Sciatic nerve (tissue), 2 donors: ENCODE results near the gene CLIC3. TPM values are rescaled to one million over a fixed set of nuclear protein-coding genes. Genes with fewer than 3 reads are reported as not detected.

ENCODE experiments used
- ATAC-seq: fragments of 200-7000 bp; cut with Tn5 transposase; one replicate; pipeline ENCODE4 v1.9.1; 2020; ENCODE audit warnings: mild to moderate bottlenecking, moderate library complexity
- DNase-seq: peaks from one replicate; pipeline ENCODE4 v3.0.0-alpha.2; 2020; ENCODE audit warnings: low spot score
- intact Hi-C: fragments of 100-400 bp; cut with DNase I; formaldehyde crosslinking; loops from one replicate; pipeline ENCODE4 v1.14.2; 2022
- total RNA-seq: library from RNA; stranded (reverse); fragmentation: NEBNext Ultra II Directional; extraction: Animal tissue kit (Norgen Biotek cat#: 25700); gene quantifications from one replicate; pipeline ENCODE4 v1.2.1, GENCODE V29; 2021
- donor health status: DM: no; HTN: no; CAD: no.
- donor health status: DM: no; HTN: no; CAD: no.

The CLIC3 gene
- total RNA-seq, 1 donor from 2014 or later, result 11.3 TPM

DNA sequence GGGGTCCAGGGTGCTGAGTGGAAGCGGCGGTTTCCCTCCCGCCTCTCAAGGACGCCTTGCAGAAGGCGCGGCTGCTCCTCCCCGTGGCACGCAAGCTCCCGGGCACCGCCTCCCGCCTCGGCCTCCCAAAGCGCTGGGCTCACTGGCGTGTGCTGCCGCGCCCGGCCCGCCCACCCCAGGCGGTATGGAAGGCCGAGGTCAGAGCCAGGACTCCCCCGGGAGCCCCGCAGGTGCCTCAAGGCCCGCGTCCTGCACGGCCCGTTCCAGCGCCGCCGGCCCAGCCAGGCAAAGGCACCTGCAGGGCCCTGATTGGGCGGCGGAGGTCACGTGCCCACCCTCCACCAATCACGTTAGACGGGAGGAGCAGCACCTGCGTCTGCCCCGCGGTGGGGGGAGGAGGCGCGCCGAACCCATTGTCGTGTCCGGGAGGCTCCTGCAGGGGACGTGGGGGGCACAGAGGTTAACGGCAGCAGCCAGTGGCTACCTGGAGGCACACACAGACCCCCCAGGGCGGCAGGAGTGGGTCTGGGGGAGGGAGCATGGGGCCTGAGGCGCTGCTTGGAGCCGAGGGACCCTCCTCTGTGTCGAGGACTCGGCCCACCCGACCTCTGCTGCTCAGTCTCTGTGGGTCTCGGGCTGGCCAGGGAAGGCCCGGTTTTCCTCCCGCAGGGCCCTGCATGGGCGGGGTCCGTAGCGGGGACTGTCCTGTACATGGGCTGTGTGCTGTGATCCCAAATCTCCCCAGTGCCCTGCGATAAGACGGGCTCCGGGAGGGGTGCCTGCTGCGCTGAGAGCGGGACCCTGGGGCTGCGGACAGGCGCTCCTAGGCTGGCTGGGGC is 46.3 kb downstream of the CLIC3 start:
- ATAC-seq (peak; percentile 85), DNase-seq (peak; percentile 97)
- intact Hi-C loops, result loop anchor here (5.0 kb wide), 1 partner anchor 87 kb away; no protein-coding TSS in a partner anchor

- ATAC-seq (no peak), DNase-seq (no peak)
- intact Hi-C loops, result loop anchor here (5.0 kb wide), 1 partner anchor 88 kb away; no protein-coding TSS in a partner anchor
These were observed 47.0 kb downstream of the CLIC3 start for GRCh38 chr9:136949239-136949816.

- intact Hi-C loops, result loop anchor here (5.0 kb wide), 1 partner anchor 89 kb away; no protein-coding TSS in a partner anchor
- ATAC-seq (peak; percentile 36), DNase-seq (no peak)
These were observed 48.3 kb downstream of the CLIC3 start for GRCh38 chr9:136947955-136948510.

- DNase-seq (no peak), ATAC-seq (no peak)
- intact Hi-C loops, result loop anchor here (5.0 kb wide), 1 partner anchor 90 kb away; no protein-coding TSS in a partner anchor
These were observed 49.1 kb downstream of the CLIC3 start for GRCh38 chr9:136947028-136947891.

GRCh38 chr9:136946228-136947027 is 49.9 kb downstream of the CLIC3 start:
- intact Hi-C loops, result loop anchor here (5.0 kb wide), 1 partner anchor 91 kb away; no protein-coding TSS in a partner anchor
- ATAC-seq (no peak), DNase-seq (no peak)

DNA sequence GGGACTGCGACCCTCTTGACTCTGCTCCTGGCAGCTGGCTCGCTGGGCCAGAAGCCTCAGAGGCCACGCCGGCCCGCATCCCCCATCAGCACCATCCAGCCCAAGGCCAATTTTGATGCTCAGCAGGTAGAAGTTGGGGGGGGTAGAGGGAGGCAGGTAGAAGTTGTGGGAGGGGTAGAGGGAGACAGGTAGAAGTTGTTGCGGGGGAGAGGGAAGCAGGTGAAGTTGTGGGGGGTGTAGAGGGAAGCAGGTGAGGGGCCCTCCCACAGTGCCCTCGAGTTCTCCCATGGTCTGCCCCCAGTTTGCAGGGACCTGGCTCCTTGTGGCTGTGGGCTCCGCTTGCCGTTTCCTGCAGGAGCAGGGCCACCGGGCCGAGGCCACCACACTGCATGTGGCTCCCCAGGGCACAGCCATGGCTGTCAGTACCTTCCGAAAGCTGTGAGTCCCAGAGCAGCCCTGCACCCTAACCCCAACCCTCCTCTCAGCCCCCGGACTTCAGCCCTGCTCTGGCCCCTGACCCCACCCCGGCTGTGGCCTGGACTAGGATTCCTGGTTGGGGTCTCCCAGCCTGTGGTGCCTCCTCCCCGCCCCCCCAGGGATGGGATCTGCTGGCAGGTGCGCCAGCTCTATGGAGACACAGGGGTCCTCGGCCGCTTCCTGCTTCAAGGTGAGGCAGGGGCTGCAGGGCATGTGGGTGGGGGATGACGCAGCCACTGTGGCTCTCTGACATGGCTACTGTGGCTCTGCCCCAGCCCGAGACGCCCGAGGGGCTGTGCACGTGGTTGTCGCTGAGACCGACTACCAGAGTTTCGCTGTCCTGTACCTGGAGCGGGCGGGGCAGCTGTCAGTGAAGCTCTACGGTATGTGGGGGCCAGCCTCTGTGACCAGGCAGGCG is 50.8 kb downstream of the CLIC3 start:
- intact Hi-C loops, result loop anchor here (5.0 kb wide), 1 partner anchor 92 kb away; no protein-coding TSS in a partner anchor
- no peak for DNase-seq
- ATAC-seq, result no peak

Other genes with a start within 250 kb of the CLIC3 start
- 7.0 TPM for gene LCN6, start 248.0 kb downstream of the CLIC3 start, total RNA-seq
- not detected for gene LCN8, start 238.3 kb downstream of the CLIC3 start, total RNA-seq
- gene LCN15, start 232.1 kb downstream of the CLIC3 start, total RNA-seq, result not detected
- 37.8 TPM for gene TMEM141, start 205.2 kb downstream of the CLIC3 start, total RNA-seq
- 2.5 TPM for gene CCDC183, start 200.2 kb downstream of the CLIC3 start, total RNA-seq
- gene RABL6, start 188.6 kb downstream of the CLIC3 start, total RNA-seq, result 46.9 TPM
- 3.1 TPM for gene AJM1, start 154.1 kb downstream of the CLIC3 start, total RNA-seq
- 76.4 TPM for gene PHPT1, start 147.2 kb downstream of the CLIC3 start, total RNA-seq
- 3.0 TPM for gene MAMDC4, start 144.2 kb downstream of the CLIC3 start, total RNA-seq
- 201 TPM for gene EDF1, start 130.3 kb downstream of the CLIC3 start, total RNA-seq
- 17.0 TPM for gene TRAF2, start 110.1 kb downstream of the CLIC3 start, total RNA-seq
- 59.9 TPM for gene FBXW5, start 51.8 kb downstream of the CLIC3 start, total RNA-seq
- not detected for gene C8G, start 51.3 kb downstream of the CLIC3 start, total RNA-seq
- 8.6 TPM for gene LCN12, start 44.3 kb downstream of the CLIC3 start, total RNA-seq
- gene PTGDS, start 19.1 kb downstream of the CLIC3 start, total RNA-seq, result 1,668 TPM
- gene LCNL1, start 13.6 kb downstream of the CLIC3 start, total RNA-seq, result 4.1 TPM
- gene PAXX, start 4.1 kb downstream of the CLIC3 start, total RNA-seq, result 46.6 TPM
- 298 TPM for gene ABCA2, start 31.7 kb upstream of the CLIC3 start, total RNA-seq
- gene FUT7, start 35.5 kb upstream of the CLIC3 start, total RNA-seq, result 0.18 TPM
- 157 TPM for gene NPDC1, start 49.6 kb upstream of the CLIC3 start, total RNA-seq
- 24.3 TPM for gene ENTPD2, start 57.5 kb upstream of the CLIC3 start, total RNA-seq
- gene SAPCD2, start 74.0 kb upstream of the CLIC3 start, total RNA-seq, result 0.36 TPM
- 18.3 TPM for gene UAP1L1, start 80.9 kb upstream of the CLIC3 start, total RNA-seq
- 48.3 TPM for gene MAN1B1, start 90.4 kb upstream of the CLIC3 start, total RNA-seq
- gene DPP7, start 118.2 kb upstream of the CLIC3 start, total RNA-seq, result 127 TPM
- not detected for gene GRIN1, start 142.6 kb upstream of the CLIC3 start, total RNA-seq
- not detected for gene LRRC26, start 173.5 kb upstream of the CLIC3 start, total RNA-seq
- gene TMEM210, start 175.5 kb upstream of the CLIC3 start, total RNA-seq, result not detected
- gene ANAPC2, start 192.0 kb upstream of the CLIC3 start, total RNA-seq, result 52.8 TPM
- gene SSNA1, start 192.1 kb upstream of the CLIC3 start, total RNA-seq, result 27.6 TPM
- 8.8 TPM for gene TPRN, start 204.2 kb upstream of the CLIC3 start, total RNA-seq
- gene TMEM203, start 209.1 kb upstream of the CLIC3 start, total RNA-seq, result 25.6 TPM
- 16.5 TPM for gene NDOR1, start 209.1 kb upstream of the CLIC3 start, total RNA-seq
- 10.6 TPM for gene RNF208, start 225.7 kb upstream of the CLIC3 start, total RNA-seq
- gene CYSRT1, start 228.6 kb upstream of the CLIC3 start, total RNA-seq, result not detected
- not detected for gene RNF224, start 230.9 kb upstream of the CLIC3 start, total RNA-seq
- gene SLC34A3, start 234.3 kb upstream of the CLIC3 start, total RNA-seq, result not detected
- 108 TPM for gene TUBB4B, start 244.7 kb upstream of the CLIC3 start, total RNA-seq